ENCODE data around the gene MDFIC2.
"Not testable (repeated sequence)": the region's sequence is repeated elsewhere in the genome, so short reads cannot be mapped to it uniquely, and the experiment has no call there.

Gene MDFIC2

DNA sequence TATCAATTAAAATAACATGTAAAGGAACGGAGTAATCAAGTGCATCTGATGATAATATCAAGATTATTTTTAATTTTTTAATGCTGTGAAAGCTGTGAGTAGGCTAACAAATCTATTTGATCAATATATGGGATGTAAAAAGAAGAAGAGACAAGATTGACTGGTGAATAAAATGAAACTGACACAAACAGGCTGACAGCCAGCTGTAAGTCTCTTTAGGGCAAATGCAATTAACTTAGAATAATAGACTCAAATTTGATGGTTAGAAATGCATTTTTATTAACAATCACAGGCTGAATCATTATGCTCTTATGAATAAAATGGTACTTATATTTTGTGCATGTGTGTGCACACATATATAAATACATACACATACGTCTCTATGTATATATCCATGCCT is 68.0 kb downstream of the MDFIC2 start:
- H3K27me3 Mint-ChIP-seq = peaks cover 0 to 4% of the 10 kb centered on the region in 2 donors
- no peak overlapping the region for H3K4me3 Mint-ChIP-seq
- no peak overlapping the region for H3K27ac Mint-ChIP-seq
- ATAC-seq (replicated peaks) (no peak), DNase-seq (no peak)
- H3K36me3 Mint-ChIP-seq = no peaks in the 10 kb centered on the region
- no peaks in the 10 kb centered on the region for H3K4me1 Mint-ChIP-seq
- H3K9me3 Mint-ChIP-seq = peaks cover 2 to 13% of the 10 kb centered on the region in 2 donors

DNA sequence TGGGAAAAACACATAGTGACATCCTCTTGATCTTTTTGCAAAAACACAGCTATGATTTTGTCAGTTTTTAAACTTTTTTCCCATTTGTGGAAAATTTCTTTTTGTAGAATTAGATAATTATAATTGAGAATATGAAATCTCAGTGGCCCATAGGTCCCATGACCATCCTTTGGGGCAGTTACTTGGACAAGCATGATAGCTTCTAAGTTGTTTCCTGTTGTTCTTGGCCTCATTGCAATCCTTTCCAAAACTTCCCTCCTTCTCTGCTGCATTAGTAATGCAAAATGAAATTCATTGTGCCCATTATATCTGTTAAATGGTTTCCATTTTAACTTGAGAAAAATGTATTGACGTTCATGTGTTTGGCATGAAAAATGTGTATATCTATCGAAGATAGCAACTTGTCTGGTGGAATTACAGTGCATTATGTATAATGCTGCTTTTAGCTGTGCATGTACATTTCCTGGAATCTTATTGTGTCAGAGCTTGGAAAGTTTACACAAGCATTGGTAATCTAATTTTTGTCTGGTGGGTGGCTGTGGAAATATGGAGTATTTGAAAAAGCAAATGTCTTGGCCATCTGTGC is 70.0 kb downstream of the MDFIC2 start:
- ATAC-seq (replicated peaks) (no peak), DNase-seq (no peak)
- Mint-ChIP-seq H3K4me1 (no peaks in the 10 kb centered on the region), H3K9me3 (peaks cover 2 to 4% of the 10 kb centered on the region in 2 donors), H3K4me3 (no peak overlapping the region), H3K36me3 (no peaks in the 10 kb centered on the region), H3K27ac (no peak overlapping the region), H3K27me3 (peaks cover 0 to 4% of the 10 kb centered on the region in 2 donors)

DNA sequence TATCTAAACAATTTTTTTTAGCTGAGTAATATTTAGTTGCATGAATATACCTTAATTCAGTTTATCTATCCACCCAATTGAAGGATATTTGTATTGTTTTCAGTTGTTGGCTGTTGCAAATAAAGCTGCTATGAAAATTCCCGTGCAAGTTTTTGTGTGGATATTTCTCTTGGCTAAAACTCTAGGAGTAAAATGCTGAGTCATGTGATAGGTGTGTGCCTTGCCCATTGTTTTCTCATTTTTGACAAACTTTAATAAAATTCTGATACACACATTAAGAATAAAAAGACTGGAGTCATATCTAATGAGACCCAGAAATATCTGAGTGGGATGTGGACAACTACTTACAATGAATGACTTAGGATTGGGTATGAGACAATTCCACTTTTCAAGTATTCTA is 78.6 kb downstream of the MDFIC2 start:
- ATAC-seq (replicated peaks) (no peak), DNase-seq (no peak)
- no peak overlapping the region for H3K27ac Mint-ChIP-seq
- H3K27me3 Mint-ChIP-seq = peaks cover 4 to 10% of the 10 kb centered on the region in 2 donors
- H3K9me3 Mint-ChIP-seq = peaks cover 0 to 3% of the 10 kb centered on the region in 2 donors
- H3K4me1 Mint-ChIP-seq = no peaks in the 10 kb centered on the region
- H3K4me3 Mint-ChIP-seq = no peak overlapping the region
- no peaks in the 10 kb centered on the region for H3K36me3 Mint-ChIP-seq

DNA sequence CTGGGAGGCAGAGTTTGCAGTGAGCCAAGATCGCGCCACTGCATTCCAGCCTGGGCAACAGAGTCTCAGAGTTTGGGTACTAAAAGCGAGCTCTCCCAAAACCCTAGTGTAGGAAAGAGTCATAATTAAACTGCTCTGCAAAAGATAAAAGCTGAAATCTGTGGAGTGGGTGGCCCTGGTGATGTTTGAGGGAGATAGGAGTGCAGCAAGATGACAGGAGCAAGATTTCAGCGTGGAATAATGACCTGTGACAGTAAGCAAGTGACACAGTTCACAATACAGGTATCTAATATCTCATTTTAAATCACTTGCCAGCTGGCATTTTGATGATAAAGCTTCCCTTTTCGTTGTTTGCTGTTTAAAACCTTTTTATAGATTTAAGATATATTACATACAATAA is 79.3 kb downstream of the MDFIC2 start:
- no peak for ATAC-seq (replicated peaks)
- Mint-ChIP-seq H3K4me3 (no peak overlapping the region), H3K27ac (no peak overlapping the region), H3K9me3 (peaks cover 0 to 3% of the 10 kb centered on the region in 2 donors), H3K4me1 (no peaks in the 10 kb centered on the region), H3K36me3 (no peaks in the 10 kb centered on the region), H3K27me3 (peaks cover 7 to 11% of the 10 kb centered on the region in 2 donors)
- DNase-seq = no peak

GRCh38 chr3:70231266-70231701 is 81.2 kb downstream of the MDFIC2 start:
- no peaks in the 10 kb centered on the region for H3K36me3 Mint-ChIP-seq
- ATAC-seq (replicated peaks) (no peak), DNase-seq (no peak)
- no peaks in the 10 kb centered on the region for H3K4me1 Mint-ChIP-seq
- no peak overlapping the region for H3K27ac Mint-ChIP-seq
- no peak overlapping the region for H3K4me3 Mint-ChIP-seq
- H3K27me3 Mint-ChIP-seq = peaks cover 7 to 17% of the 10 kb centered on the region in 2 donors
- peaks cover 1 to 3% of the 10 kb centered on the region in 2 donors for H3K9me3 Mint-ChIP-seq

DNA sequence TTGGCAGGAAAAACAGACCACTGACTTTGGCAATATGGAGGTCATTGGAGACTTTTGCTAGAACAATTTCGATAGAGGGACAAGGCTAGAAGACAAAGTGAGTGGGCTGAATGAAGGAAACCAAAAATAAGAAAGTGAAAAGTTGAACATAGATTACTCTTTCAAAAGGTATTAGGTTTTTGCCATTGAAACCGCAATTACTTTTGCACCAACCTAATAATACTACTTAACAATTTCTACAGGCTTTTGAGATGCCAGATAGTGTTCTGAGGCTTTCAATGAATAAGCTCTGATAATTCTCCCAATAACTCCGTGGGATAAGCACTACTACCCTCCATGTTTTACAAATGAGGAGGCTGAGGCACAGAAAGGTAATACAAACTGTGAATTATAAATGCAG is 85.0 kb downstream of the MDFIC2 start:
- no peaks in the 10 kb centered on the region for H3K4me1 Mint-ChIP-seq
- DNase-seq (no peak), ATAC-seq (replicated peaks) (no peak)
- H3K27me3 Mint-ChIP-seq = peaks cover 7 to 29% of the 10 kb centered on the region in 2 donors
- no peak overlapping the region for H3K27ac Mint-ChIP-seq
- H3K4me3 Mint-ChIP-seq = no peak overlapping the region
- H3K36me3 Mint-ChIP-seq = no peaks in the 10 kb centered on the region
- H3K9me3 Mint-ChIP-seq = peaks cover 3% of the 10 kb centered on the region in 2 donors

DNA sequence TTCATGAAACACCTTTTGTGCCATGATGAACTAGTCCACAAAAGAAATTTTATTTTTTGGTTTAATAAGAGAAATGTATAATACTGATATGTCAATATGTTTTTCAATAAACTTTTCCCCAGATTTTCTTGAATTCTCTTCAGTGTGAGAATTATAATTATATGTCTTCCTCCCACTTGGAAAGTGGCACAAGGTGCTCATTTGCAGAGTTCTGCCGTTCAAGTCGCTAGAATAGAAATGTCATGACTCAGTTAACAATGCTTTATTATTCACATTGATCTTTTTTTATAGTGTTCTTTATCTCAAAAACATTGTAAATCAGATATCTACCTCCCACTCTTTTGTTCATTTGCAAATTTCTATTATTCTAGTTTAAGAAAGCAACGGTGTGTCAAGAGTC is 87.3 kb downstream of the MDFIC2 start:
- no peaks in the 10 kb centered on the region for H3K36me3 Mint-ChIP-seq
- no peaks in the 10 kb centered on the region for H3K4me1 Mint-ChIP-seq
- H3K27ac Mint-ChIP-seq = no peak overlapping the region

DNA sequence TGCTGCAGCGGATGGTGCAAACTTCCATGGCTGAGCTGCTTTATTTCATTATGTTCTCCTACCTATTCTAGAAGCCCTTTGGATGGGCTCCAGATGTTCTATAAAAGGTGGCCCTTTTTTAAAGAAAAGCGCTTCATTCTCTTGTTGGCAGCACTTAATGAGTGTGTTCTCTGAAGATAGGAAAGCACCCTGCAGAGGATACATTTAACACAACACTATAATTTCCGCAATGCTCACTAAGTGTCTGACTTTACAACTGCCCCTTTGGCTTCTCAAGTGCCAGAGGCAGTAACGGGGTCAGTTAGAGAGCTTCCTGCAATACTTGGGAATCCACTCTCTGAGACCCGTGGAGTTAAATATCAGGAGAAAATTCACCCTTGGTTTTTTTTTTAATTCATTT is 88.1 kb downstream of the MDFIC2 start:
- ATAC-seq (replicated peaks) (no peak), DNase-seq (no peak)
- peaks cover 7 to 27% of the 10 kb centered on the region in 2 donors for H3K27me3 Mint-ChIP-seq
- no peak overlapping the region for H3K4me3 Mint-ChIP-seq
- H3K36me3 Mint-ChIP-seq = no peaks in the 10 kb centered on the region
- peaks cover 3% of the 10 kb centered on the region in 2 donors for H3K9me3 Mint-ChIP-seq
- no peak overlapping the region for H3K27ac Mint-ChIP-seq
- no peaks in the 10 kb centered on the region for H3K4me1 Mint-ChIP-seq

More for the DNA sequence above, 87.3 kb downstream of the MDFIC2 start:
- H3K27me3 Mint-ChIP-seq = peaks cover 7 to 23% of the 10 kb centered on the region in 2 donors
- DNase-seq (no peak), ATAC-seq (replicated peaks) (no peak)
- no peak overlapping the region for H3K4me3 Mint-ChIP-seq
- H3K9me3 Mint-ChIP-seq = peaks cover 3% of the 10 kb centered on the region in 2 donors

DNA sequence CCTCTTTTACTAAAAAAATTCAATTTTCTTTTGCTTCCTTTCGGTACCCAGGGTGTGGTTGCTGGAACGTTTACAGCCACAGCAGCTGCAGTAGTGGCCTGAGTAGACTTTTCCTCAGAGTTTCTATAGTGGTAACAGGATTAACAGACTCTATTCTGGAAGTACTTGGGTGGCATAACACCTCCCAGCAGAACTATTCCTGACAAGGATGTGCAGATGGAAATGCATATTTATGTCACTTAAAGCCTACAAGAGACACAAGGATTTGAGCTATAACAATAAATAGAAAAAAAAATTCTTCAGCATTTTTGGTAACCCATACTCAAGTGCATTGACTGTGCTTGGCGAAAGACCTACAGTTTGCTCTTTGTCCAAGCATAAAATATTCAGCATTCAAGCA is 94.0 kb downstream of the MDFIC2 start:
- no peak for DNase-seq
- no peaks in the 10 kb centered on the region for H3K9me3 Mint-ChIP-seq
- ATAC-seq (replicated peaks) = no peak
- H3K4me1 Mint-ChIP-seq = no peaks in the 10 kb centered on the region
- H3K4me3 Mint-ChIP-seq = no peak overlapping the region
- no peaks in the 10 kb centered on the region for H3K36me3 Mint-ChIP-seq
- peaks cover 5 to 19% of the 10 kb centered on the region in 2 donors for H3K27me3 Mint-ChIP-seq
- no peak overlapping the region for H3K27ac Mint-ChIP-seq

DNA sequence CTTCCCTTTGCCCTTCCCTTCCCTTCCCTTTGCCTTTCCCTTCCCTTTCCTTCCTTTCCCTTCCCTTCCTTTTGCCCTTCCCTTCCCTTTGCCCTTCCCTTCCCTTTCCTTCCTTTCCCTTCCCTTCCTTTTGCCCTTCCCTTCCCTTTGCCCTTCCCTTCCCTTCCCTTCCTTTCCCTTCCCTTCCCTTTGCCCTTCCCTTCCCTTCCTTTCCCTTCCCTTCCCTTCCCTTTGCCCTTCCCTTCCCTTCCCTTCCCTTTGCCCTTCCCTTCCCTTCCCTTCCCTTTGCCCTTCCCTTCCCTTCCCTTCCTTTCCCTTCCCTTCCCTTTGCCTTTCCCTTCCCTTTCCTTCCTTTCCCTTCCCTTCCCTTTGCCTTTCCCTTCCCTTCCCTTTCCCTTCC is 101.2 kb downstream of the MDFIC2 start:
- ATAC-seq (replicated peaks); H3K4me3 Mint-ChIP-seq; H3K36me3 Mint-ChIP-seq: not testable (repeated sequence)

DNA sequence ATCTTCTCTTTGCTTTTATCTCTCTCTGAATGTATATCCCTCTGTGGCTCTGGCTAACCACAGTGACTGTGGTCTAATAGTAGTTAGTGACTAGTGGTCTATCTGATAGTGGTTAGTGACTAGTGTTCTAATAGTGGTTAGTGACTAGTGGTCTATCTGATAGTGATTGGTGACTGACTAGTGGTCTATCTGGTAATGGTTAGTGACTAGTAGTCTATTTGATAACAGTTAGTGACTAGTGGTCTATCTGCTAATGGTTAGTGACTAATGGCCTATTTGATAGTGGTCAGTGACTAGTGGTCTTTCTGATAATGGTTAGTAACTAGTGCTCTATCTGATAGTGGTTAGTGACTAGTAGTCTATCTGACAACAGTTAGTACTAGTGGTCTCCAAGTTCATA is 110.5 kb downstream of the MDFIC2 start:
- DNase-seq = no peak
- no peak for ATAC-seq (replicated peaks)
- Mint-ChIP-seq H3K9me3 (peaks cover 0 to 3% of the 10 kb centered on the region in 2 donors), H3K4me3 (no peak overlapping the region), H3K36me3 (no peaks in the 10 kb centered on the region), H3K4me1 (no peaks in the 10 kb centered on the region), H3K27me3 (peaks cover 25 to 32% of the 10 kb centered on the region in 2 donors), H3K27ac (no peak overlapping the region)

More for the DNA sequence above, 101.2 kb downstream of the MDFIC2 start:
- not testable (repeated sequence) for DNase-seq, H3K4me1 Mint-ChIP-seq, H3K9me3 Mint-ChIP-seq, H3K27ac Mint-ChIP-seq
- peaks cover 22 to 25% of the 10 kb centered on the region in 2 donors for H3K27me3 Mint-ChIP-seq

DNA sequence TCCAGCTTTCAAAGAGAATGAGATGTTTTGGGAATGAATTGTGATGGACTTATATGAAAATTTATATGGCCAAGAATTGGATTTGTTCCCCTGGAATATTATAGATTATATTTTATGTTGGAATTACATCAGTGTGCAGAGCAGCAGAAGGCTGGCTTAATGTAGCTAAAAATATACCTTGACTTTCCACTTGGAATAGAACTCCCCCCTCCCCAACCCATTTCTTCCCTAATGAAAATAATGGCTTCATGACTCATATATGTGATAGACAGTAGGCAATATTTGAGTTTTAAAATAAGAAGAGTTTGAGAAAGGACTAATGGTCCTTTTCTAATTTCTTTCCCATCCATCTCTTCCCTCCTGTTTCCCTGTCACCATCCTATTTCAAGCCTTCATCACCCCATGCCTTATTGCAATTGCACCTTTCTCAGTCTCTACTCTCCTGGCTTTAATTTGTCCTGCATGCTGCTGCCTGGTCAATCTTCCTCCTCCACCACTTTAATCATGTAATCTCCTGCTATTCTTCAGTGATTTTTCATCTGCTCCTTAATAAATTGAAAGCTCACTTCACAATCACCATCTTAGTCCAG is 122.5 kb downstream of the MDFIC2 start:
- Mint-ChIP-seq H3K4me1 (peaks cover 0 to 4% of the 10 kb centered on the region in 2 donors), H3K9me3 (no peaks in the 10 kb centered on the region), H3K27ac (no peak overlapping the region), H3K4me3 (no peak overlapping the region), H3K36me3 (no peaks in the 10 kb centered on the region), H3K27me3 (peaks cover 15 to 26% of the 10 kb centered on the region in 2 donors)
- ATAC-seq (replicated peaks) (no peak), DNase-seq (no peak)

DNA sequence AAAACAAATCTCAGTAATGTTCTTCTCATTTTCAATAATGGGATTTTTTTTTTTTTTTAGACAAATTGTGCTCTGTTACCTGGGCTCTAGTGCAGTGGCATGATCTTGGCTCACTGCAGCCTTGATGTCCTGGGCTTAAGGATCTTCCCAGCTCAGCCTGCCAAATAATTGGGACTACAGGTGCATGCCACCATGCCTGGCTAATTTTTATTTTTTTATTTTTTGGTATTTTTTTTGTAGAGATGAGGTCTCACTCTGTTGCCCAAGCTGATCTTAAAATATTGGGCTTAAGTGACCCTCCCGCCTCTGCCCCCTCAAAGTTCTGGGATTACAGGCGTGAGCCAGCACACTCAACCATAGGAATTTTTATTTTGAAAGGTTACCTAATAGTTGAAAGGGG is 126.2 kb downstream of the MDFIC2 start:
- H3K4me3 Mint-ChIP-seq = no peak overlapping the region
- H3K27me3 Mint-ChIP-seq = peaks cover 8 to 30% of the 10 kb centered on the region in 2 donors
- H3K27ac Mint-ChIP-seq = no peak overlapping the region
- no peaks in the 10 kb centered on the region for H3K36me3 Mint-ChIP-seq
- ATAC-seq (replicated peaks) (no peak), DNase-seq (no peak)
- peaks cover 2 to 6% of the 10 kb centered on the region in 2 donors for H3K4me1 Mint-ChIP-seq
- H3K9me3 Mint-ChIP-seq = no peaks in the 10 kb centered on the region

DNA sequence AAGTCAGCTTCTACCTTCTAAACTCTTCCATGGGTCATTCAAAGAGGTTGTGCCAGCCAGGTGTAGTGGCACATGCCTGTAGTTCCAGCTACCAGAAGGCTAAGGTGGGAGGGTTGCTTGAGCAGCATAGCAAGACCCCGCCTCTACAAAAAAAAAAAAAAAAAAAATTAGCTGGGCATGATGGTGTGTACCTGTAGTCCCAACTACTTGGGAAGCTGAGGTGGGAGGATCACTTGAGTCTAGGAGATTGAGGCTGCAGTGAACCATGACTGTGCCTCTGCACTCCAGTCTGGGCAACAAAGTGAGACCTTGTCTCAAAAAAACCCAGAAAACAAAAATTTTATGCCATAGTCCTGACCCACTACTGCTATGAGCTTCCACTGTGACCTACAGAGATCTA is 126.8 kb downstream of the MDFIC2 start:
- Mint-ChIP-seq H3K4me1 (peaks cover 7 to 12% of the 10 kb centered on the region in 2 donors), H3K27me3 (peaks cover 8 to 30% of the 10 kb centered on the region in 2 donors), H3K27ac (no peak overlapping the region), H3K9me3 (no peaks in the 10 kb centered on the region), H3K36me3 (no peaks in the 10 kb centered on the region), H3K4me3 (no peak overlapping the region)
- no peak for ATAC-seq (replicated peaks)
- DNase-seq = no peak

- Mint-ChIP-seq H3K27me3 (peaks cover 4 to 24% of the 10 kb centered on the region in 2 donors), H3K9me3 (no peaks in the 10 kb centered on the region), H3K4me1 (peaks cover 18 to 26% of the 10 kb centered on the region in 2 donors), H3K4me3 (no peak overlapping the region), H3K27ac (no peak overlapping the region), H3K36me3 (no peaks in the 10 kb centered on the region)
- ATAC-seq (replicated peaks) = no peak
- no peak for DNase-seq
These were observed 128.5 kb downstream of the MDFIC2 start for GRCh38 chr3:70183781-70184504.
